Measurements from ENCODE around the gene RFX1.

RFX1 gene

DNA sequence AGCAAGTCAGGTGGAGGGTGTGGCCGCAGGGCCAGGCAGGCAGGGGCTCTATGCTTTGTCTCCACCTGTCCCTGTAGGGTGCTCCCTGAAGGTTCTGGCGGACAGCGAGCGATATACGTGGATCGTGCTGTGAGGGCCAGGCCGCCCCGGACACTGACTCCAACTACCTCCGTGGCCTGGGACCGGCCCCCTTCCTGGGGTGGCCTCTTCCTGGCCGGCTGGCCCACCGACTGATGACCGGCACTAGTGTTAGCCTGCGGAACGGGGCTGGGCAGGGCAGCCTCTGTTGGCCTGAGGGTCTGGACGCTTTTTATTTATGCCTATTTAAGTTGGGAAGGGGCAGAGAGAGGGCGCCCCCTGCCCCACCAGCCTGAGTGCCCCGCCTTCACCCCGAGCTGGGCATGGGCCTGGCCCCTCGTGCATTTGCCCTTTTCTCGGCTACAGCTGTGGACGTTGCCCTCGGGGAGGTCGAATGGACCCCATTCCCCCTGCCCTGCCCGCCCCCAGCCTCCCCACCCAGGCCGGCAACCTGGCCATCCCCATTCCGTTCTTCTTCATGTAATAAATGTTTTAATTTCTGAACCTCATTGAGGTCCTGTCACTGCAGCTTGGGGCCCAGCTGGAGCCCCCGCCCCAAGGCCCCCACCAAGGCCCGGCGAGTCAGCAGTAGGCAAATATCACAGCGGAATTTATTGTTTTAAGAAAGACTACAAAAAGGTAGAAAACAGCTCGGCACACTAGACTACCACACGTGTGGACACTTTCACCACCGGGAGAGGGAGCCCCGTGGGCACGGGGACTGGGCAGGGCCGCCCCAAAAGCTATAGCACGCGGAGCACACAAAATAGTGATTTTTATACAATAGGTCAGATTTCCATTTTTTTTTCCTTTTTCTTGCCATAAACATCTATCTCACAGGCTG lies 45.0 kb downstream of the RFX1 start:
- no peak for DNase-seq

DNA sequence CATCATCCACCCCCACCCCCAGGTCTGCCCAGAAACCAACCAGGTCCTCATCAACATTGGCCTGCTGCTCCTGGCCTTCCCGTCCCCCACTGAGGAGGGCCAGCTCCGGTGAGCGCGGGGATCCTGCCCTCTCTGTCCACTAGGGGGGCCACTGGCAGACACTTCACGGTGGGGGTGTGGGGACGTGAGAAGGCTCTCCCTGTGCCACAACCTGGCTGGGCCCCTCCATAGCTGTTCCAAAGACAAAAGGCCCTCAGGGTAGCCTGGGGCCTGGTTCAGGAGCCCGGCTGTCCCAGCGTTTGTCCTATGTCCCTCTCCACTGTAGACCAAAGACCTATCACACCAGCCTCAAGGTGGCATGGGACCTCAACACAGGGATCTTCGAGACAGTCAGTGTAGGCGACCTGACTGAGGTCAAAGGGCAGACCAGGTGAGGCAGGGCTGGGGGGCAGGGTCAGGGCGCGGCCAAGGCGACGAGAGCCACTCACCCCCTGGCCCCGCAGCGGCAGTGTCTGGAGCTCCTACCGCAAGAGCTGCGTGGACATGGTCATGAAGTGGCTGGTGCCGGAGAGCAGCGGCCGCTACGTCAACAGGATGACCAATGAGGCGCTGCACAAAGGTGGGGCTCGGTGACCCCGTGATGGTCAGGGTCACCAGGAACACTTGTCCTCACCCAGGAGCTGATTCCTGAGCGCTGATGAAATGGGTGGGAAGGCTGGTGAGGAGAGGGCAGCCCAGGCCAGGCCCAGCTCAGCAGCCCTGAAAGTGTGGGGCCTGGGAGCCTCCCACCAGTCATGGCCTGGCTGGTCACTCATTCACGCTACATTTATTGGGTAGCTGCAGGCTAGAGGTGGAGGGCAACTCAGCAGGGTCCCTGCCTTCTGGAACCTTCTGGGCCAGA lies 45.9 kb downstream of the RFX1 start:
- DNase-seq: no peak

DNA sequence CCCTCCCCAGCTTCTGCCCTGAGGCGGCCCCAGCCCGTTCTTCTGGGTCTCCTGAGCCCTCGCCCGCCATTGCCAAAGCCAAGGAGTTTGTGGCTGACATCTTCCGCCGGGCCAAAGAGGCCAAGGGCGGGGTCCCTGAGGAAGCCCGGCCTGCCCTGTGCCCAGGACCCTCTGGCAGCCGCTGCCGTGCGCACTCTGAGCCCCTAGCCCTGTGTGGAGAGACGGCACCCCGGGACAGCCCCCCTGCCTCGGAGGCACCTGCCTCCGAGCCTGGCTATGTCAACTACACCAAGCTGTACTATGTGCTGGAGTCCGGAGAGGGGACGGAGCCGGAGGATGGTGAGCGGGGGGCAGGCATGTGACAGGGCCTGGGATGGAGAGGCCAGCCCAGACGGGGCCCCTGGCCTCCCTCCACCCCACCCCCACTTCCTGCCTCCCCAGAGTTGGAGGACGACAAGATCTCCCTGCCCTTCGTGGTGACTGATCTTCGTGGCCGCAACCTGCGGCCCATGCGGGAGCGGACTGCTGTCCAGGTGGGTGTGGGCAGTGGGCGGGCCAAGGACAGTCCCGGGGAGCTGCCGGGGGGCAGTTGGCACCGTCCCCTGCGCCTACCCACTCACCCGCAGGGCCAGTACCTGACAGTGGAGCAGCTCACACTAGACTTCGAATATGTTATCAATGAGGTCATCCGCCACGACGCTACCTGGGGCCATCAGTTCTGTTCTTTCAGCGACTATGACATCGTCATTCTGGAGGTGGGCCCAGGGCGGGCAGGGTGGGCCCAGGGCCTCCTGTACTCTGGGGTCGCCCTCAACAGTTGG lies 46.8 kb downstream of the RFX1 start:
- DNase-seq: no peak

DNA sequence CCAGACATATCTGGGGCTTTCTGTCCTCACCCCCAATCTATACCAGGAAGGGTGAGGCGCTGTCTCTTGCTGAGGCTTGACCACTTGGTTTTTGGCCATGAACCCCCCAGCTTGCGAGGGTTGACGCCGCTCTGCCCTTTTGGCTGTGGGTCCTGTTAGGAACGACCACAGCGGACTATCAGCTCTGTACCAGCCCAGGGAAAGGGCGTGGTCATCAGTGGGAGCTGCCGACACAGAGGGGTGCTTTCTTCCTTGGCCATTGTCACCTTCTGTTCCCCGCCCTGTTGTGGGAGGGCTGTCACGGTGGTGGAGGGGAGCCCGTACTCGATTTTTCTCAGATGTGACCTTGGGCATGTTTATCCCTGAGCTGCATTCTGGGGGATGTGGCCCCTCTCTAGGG lies 48.1 kb downstream of the RFX1 start:
- no peak for DNase-seq

DNA sequence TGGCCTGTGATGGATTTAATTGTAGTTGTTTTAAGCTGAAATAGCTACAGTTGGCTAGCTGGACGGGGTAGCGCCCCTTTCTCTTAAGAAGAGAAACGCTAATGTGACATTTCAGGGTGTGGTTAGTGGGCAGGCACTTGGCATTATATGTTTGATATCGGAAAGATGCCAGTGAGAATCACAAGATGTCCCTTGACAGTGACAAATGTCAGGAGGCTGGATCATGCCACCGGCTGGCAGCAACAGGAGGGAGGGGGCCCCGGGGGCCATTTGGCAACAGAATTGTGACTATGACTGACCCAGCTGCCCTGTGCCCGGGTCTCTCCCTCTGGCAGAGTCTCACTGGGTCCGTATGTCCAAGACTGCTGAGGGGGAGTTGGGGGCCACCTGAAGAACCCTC lies 49.1 kb downstream of the RFX1 start:
- no peak for DNase-seq

DNA sequence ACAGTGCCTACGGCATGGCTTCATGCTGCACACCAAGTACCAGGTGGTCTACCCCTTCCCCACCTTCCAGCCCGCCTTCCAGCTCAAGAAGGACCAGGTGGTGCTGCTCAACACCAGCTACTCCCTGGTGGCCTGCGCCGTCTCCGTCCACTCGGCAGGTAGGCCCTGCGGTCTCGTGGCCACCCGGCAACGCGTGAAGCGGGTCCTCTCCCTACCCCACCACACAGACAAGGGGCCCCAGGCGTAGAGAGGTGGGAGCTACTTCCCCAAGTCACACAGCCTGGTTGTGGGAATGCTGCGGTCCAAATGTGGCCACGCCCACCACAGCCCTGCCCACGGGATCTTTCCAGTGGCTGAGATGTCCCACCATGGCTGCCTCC lies 49.8 kb downstream of the RFX1 start:
- no peak for DNase-seq

DNA sequence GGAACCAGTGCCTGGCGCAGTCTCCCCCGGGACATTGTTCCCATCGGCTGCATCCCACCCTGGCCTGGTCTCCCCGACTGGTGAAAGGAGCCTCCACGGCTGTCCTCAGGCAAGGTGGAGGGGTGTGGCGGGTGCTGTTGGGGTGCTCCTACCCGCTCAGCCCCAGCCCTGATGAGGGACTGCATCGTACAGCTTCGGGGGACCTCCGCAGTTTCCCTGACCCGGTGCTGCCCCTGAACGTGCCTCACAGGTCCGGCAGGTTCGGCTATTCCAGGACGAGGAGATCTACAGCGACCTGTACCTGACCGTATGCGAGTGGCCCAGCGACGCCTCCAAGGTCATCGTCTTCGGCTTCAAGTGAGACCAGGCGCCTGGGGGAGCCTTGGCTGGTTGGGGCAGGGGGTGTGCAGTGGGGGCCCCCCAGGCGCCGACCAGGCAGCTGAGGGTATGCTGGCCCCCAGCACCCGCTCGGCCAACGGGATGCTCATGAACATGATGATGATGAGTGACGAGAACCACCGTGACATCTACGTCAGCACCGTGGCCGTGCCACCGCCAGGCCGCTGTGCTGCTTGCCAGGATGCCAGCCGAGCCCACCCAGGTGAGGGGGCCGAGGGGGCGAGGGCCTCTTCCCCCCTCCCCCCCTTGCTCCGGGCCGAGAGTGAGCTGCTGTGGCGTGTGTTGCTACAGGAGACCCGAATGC lies 50.3 kb downstream of the RFX1 start:
- DNase-seq: no peak

DNA sequence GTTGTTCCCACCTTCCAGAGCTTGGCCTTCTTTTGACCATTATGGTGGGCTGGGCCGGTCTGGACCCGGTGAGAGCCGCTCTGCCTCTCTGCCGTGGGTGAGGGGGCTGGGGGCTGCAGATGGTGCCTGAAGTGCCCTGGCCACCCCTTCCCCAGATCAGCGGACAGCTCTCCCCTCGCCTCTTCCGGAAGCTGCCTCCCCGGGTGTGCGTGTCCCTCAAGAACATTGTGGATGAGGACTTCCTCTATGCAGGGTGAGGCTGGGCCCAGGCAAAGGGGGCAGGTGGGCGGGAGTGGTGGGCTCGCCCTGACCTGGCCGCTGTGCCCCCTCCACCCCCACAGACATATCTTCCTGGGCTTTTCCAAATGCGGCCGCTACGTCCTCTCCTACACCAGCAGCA lies 51.9 kb downstream of the RFX1 start:
- no peak for DNase-seq

DNA sequence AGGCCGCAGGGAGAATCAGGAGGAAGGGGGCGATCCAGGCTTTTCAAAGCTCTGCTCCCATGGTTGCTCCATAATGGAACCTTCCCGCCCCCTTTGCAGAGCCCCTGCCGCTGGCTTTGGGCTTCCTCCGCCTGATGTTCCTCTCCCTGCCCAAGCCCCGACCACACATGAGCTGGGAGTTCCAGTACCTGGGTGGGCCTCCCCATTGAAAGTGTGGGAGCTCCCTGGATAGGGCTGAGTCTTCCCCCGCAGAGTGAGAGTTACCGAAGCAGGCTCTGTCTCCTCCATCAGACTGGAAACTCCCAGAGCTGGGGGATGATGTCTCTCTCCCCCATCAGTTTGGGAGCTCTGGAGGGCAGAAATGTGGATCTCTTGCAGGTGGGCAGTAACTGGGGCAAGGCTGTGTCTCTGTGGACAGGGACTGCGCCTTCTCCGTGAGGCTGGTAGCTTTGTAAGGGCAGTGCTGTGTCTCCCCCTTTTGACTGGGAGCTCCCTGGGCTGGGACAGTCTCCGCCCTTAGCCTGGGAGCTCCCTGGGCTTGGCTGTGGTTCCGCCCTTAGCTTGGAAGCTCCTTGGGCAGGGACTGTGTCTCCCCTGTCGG lies 53.1 kb downstream of the RFX1 start:
- no peak for DNase-seq

DNA sequence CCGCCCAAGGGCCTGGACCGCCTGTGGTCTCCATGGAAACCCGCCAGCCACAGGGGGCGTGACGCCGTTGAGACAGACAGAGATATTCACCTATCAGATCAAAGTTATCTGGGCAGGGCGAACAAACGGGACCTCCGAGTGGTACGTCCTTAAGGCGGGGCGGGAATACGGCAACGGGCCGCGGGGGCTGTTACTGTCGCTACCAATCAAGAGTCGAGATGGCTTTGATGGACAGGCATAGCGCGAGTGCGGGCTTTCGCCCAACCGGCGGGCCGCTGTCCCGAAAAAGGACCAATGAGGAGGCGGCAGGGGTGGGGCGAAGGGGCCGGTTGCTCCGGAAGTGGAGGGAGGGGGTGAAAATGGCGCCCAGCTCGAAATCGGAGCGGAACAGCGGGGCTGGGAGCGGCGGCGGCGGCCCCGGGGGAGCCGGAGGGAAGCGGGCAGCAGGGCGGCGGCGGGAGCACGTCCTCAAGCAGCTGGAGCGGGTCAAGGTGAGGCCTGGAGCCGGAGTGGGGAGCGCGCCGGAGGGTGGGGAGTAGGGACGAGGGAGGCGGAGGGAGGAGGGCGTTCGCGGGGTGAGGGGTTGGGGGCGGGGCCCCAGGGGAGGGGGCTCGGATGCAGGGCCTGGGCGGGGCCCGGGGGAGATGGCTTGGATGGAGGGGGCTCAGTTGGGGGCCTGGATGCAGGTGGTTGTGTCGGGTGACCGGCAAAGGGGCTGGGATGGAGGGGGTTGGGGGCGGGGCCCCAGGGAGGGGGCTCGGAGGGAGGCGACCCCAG lies 53.8 kb downstream of the RFX1 start, which contains the start of gene DCAF15:
DCAF15 (plus strand) TSS at position 356 of the 777 bp plus-strand sequence; CDS start at position 360, 4 bp downstream.
- DNase-seq: peak; percentile 91

DNA sequence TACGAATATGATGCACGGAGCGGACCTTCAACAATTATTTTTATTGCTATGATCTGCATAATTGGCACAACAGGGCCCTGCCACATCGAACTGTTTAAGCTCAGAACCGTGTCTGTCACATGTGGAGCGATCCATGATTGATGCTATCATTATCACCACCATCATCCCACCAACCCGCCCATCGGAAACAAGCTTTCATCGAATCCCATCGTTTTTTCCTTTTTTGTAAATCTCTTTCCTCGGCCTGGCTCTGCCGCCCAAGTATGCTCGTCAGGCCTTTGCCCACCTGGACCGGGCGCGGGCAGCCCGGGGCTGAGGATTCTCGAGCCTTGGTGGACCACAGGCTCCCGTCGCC lies 54.3 kb downstream of the RFX1 start:
- no peak for DNase-seq

DNA sequence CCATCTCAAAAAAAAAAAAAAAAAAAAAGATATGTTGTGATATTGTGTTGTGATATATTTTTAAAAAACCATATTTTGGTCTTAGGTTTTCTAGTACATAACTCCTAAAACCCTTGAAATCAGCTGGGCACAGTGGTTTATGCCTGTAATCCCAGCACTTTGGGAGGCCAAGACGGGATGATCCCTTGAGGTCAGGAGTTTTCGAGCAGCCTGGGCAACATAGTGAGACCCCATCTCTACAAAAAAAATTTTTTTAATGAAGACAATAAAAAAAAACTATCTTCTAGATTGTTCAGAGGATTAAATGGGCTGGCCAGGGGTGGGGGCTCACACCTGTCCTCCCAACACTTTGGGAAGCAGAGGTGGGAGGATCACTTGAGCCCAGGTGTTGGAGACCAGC lies 55.1 kb downstream of the RFX1 start:
- no peak for DNase-seq

DNA sequence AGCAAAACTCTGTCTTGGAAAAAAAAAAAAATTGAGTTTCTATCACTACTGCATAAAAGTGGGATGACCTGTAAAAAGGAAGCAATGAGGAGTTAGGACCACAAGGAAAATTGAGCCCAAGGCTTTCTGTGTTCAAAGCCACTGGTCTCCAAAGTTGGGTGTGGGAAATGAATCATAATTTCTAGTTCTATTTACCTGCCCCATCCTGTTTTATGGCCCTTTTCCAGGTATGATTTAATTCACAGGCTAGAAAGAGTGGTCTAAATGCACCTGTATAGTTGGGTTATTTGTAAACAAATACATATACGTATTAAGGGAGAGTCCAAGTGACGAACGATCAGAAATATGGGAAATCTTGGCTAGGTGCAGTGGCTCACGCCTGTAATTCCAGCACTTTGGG lies 59.7 kb downstream of the RFX1 start:
- DNase-seq: no peak

DNA sequence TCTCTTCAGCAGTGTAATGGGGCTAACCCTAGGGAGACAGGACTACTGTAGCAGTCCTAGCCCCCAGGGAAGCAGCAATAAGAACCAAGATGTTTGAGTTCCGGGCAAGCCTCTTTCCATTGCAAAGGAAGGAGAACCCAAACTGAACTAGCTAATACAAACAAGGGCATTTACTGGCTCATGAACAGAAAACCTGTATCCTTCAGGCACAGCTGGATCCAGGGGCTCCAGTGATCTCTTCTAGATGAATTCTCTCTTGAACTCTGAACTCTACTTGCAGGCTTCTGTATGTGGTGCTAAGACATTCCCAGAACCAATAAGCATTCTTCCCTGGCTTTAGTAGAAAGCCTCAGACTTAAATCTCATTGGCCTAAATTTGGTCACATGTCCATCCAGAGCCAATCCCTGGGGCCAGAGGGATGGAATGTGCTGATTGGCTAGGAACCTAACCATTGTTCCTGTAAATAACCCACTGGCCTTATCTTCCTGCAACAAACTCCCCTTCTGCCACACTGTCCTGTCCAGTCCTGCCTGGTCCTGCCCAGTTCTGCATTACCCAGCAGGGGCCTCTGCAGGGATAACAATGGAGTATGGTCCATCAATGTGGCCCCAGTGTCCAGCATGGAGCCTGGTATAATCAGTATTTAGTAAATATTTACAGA lies 64.0 kb downstream of the RFX1 start:
- no peak for DNase-seq

DNA sequence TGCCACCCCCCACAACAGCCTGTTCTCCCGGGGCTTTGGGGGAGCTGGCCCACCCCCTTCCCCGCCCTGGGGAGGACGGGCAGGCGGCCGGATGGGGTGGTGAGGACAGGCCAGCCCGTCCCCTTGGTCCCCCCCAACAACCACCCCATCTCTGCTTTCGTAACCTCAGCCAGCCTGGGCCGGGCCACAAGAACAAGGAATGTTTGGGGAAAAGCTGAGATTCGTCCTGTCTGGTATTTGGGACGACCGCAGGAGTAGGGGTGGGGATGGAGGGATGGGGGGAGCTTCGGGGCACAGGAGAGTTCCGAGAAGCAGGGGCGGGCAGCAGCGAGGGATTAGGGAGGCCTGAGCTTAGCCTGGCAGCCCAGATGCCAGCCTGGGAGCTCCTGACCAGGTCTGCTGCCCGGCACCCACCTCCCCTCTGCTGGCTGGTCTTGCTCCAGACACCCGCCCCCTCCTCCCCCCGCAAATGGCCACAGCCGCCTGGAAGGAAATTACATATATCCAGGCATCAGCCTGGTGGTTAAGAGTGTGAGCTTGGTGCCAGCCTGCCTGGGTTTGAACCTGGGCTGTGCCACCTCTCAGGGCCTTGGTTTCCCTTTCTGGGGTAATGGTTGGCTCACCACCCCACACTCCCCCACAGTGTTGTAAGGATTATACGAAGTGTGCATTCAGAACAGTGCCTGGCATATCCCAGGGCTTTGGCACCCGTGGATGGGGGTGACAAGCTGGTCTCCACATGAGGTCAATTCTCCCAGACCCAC lies 67.6 kb downstream of the RFX1 start, which contains the start of gene PODNL1:
PODNL1 (minus strand) TSS at position 117 of the 764 bp plus-strand sequence. CDS start 236 bp downstream, outside the sequence.
- no peak for DNase-seq

DNA sequence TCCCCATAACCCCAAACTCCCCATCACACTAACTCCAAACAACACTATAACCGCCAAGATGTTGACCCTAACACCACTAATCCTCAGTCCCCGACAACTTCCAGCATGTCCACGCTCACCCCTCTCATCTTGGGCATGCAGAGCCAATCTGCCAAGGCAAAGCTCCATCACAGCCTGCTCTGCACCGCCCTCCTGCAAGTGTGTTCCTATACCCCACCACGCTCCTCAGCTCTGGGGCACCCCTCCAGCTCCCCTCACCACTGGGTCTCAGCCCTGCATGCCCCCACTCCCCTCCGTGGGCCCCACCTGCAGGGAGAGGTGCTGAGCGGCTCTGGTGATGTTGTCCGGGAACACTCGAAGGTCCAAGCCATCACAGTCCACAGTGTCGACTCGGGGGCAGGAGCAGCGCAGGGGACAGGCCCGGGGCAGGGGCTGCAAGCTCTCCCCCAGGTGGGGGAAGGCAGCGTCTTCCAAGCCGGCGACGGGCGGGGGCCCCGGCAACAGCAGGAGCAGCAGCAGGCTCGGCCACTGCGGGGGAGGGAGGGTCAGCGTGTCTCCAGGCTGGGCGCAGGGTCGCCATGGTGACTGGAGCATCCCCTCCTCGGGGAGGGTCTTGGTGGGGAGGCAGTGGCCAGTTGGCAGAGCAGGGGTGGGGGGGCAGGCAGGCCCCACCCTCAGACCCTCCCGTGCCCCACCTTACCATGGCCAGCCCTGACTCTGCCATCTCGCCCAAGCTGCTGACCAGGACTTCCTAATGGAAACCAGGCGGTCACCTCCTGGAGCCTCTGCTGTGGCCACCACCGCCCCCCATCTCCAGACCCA lies 68.4 kb downstream of the RFX1 start:
- no peak for DNase-seq

DNA sequence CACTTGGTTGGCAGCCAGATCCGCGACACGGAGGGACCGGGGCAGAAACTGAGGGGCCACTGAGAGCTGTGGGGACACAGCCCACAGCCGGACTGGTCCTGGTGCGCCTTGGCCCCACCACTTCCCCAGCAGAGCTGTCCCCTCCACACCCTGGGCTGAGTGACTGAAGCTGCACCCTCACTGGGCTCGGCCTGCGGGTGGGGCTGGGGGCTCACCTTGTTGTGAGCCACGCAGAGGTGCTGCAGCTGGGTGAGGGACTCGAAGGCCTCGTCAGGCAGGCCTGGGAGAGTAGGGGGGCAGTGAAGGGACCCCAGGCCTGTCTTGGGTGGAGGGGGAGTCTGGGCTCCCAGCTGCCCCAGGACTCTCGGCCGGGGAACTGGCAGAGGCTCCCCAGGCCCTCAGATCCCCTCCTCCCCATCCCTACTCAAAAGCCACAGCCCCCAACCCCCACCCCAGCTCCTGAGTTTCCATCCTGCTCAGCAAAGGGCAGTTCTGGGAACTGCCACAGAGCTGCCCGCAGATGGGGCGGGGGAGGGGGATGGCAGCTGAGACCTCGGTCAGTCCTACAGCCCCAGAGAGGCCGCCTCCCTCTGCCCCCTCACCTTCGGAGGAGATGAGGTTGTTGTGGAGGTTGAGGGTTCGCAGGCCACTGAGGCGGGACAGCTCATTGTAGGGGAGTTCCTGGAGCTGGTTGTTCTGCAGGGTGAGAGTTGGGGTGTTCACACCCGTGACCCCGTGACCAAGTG lies 70.2 kb downstream of the RFX1 start:
- no peak for DNase-seq

DNA sequence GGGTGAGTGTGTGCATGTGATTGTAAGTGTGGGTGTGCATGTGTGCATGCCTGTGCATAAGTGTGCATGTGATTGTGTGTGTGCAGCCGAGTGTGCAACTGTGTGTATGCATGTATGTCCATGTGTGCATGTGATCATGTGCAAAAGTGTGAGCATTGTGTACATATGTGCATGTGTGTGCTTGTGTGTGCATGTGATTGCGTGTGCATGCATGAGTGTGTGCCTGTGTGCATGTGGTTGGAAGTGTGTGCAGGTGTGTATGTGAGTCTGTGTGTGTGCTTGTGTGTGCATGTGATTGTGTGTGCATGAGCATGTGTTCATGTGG lies 71.4 kb downstream of the RFX1 start:
- DNase-seq: no peak

Data from SIG-M5 (cell line).